ENCODE data around the gene AHR.

The AHR gene

DNA sequence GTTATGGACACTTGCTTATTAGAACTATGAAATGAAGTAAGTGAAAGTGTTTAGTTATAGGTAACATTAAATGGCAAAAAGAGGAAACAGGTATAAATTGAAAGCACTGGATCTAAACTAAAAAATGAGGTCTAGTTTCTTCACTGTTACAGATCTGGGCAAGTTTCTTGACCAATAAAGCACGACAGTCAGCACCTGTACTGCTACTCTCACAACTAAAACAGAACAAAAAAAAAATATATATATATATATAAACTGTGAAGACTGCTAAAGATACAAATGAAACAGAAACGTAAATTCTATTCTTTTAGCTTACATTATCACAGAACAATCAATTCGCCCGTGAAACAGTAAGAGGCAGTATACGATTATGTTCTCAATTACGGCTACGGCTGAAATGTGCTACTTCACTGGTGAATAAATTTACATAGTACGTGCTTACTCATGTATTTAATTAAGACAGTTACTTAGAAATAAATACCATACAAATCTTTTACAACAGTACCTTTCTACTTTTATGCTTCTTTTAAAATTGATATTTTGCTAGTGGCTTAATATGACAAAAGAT, 4.2 kb downstream of the AHR start:
- no peaks in the 10 kb centered on the region for H3K27me3 ChIP-seq (replicated peaks in 2 of 5; ENCODE audit: control insufficient read depth in 4 of 5, insufficient read depth in 5 of 5, low read length in 4 of 5)
- CTCF ChIA-PET = interaction anchor here (0.6 to 2.9 kb wide), 25 partner anchors 10 to 430 kb away, joined by 3 to 19 read pairs (median 3); no protein-coding TSS in a partner anchor
- H3K4me1 ChIP-seq (ENCODE audit: control extremely low read depth in 1 of 4, control insufficient read depth in 4 of 4, insufficient read depth in 4 of 4, low read length in 3 of 4) = peaks cover 35 to 60% (median 45%) of the 10 kb centered on the region in 4 experiments
- peaks cover 0 to 2% (median 0%) of the 10 kb centered on the region in 4 experiments for H3K36me3 ChIP-seq (ENCODE audit: control insufficient read depth in 4 of 4, insufficient read depth in 4 of 4, low read length in 3 of 4)
- POLR2A ChIA-PET = no interaction called here
- peak overlapping the region in 1 of 2 experiments; percentile 51 for H3K27ac ChIP-seq (ENCODE audit: insufficient read depth in 1 of 2, low read depth in 1 of 2, low read length in 2 of 2, poor library complexity in 1 of 2, severe bottlenecking in 2 of 2)
- peak overlapping the region in 5 of 7 experiments; percentile 12 to 87 (median 47) for H3K4me3 ChIP-seq (ENCODE audit: control insufficient read depth in 1 of 7, extremely low read depth in 1 of 7, insufficient read depth in 4 of 7, low read depth in 2 of 7, low read length in 6 of 7)
- no CpG with 5 or more reads among the region's 8 CpGs for WGBS (ENCODE audit: insufficient coverage)
- peak; percentile 61 to 86 (median 81) for DNase-seq
- H3K9me3 ChIP-seq (ENCODE audit: control extremely low read depth in 1 of 5, control insufficient read depth in 4 of 5, insufficient read depth in 2 of 5, low read depth in 1 of 5, low read length in 4 of 5) = no peaks in the 10 kb centered on the region

DNA sequence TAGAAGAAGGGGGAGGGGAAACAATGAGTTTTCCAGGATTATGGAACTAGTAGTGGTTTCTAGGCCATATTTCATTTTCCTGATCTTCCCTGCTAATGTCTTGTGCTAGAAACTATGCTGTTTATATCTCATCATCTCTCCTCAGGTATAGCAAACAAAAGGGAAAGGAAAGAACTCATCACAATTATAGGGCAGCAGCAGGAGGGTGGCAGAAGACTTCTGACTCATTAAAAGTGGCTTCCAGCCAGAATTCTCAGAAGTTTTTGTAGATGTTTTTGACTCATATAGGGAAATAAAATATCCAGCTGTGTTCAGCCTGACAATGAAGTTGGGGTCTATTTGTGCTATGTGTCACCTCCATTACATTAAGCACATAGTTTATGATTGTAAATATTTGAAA, 6.5 kb downstream of the AHR start:
- Histone ChIP-seq H3K27me3 (replicated peaks in 2 of 5; ENCODE audit: control insufficient read depth in 4 of 5, insufficient read depth in 5 of 5, low read length in 4 of 5) (no peaks in the 10 kb centered on the region), H3K27ac (ENCODE audit: insufficient read depth in 1 of 2, low read depth in 1 of 2, low read length in 2 of 2, poor library complexity in 1 of 2, severe bottlenecking in 2 of 2) (peak overlapping the region in 1 of 2 experiments; percentile 44), H3K9me3 (ENCODE audit: control extremely low read depth in 1 of 5, control insufficient read depth in 4 of 5, insufficient read depth in 2 of 5, low read depth in 1 of 5, low read length in 4 of 5) (no peaks in the 10 kb centered on the region), H3K4me1 (ENCODE audit: control extremely low read depth in 1 of 4, control insufficient read depth in 4 of 4, insufficient read depth in 4 of 4, low read length in 3 of 4) (peaks cover 24 to 55% (median 41%) of the 10 kb centered on the region in 4 experiments), H3K36me3 (ENCODE audit: control insufficient read depth in 4 of 4, insufficient read depth in 4 of 4, low read length in 3 of 4) (peaks cover 0 to 3% (median under 1%) of the 10 kb centered on the region in 4 experiments), H3K4me3 (ENCODE audit: control insufficient read depth in 1 of 7, extremely low read depth in 1 of 7, insufficient read depth in 4 of 7, low read depth in 2 of 7, low read length in 6 of 7) (peak overlapping the region in 2 of 7 experiments; percentile 32 to 33)
- POLR2A ChIA-PET = no interaction called here
- CTCF ChIA-PET = interaction anchor here (0.9 to 1.8 kb wide), 7 partner anchors 227 to 378 kb away, joined by 3 to 5 read pairs (median 3); no protein-coding TSS in a partner anchor
- peak; percentile 78 to 95 (median 94) for DNase-seq

DNA sequence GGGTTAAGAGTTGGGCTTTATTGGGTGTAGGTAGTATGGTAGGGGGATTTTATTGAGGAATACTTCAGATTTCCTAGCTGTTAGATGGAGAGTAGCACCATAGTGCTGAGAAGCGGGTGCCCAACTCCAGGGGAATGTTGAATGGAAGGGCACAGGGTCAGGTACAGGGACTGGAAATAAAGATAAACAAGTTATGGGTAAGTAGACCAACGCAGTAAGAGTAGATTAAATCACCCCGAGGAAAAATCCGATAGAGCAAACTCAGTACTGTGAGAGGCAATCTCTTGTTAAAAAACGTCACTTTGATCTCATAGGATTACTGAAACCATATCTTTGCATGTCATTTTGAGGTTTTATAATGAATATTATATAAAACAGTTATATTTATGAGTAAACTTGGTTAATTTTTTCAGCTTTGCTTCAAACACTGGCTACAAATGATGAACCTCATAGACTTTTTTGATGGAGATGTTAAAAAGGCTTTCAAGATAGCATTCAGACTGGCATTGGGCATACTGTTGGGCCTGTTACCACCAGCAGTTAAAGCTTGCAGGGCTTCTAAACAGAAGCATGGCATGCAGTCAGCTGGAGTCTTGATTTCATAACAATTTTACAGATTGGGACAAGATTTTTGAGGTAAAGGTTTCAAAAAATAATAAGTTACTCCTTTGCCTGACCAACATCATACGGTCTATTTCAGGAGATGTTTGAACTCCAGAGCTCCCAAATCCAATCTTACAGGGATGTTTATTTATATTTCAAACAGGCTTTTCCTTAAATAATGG, 7.1 kb downstream of the AHR start:
- Histone ChIP-seq H3K4me1 (ENCODE audit: control extremely low read depth in 1 of 4, control insufficient read depth in 4 of 4, insufficient read depth in 4 of 4, low read length in 3 of 4) (peaks cover 24 to 55% (median 39%) of the 10 kb centered on the region in 4 experiments), H3K27me3 (replicated peaks in 2 of 5; ENCODE audit: control insufficient read depth in 4 of 5, insufficient read depth in 5 of 5, low read length in 4 of 5) (no peaks in the 10 kb centered on the region), H3K27ac (ENCODE audit: insufficient read depth in 1 of 2, low read depth in 1 of 2, low read length in 2 of 2, poor library complexity in 1 of 2, severe bottlenecking in 2 of 2) (peak overlapping the region in 1 of 2 experiments; percentile 44), H3K9me3 (ENCODE audit: control extremely low read depth in 1 of 5, control insufficient read depth in 4 of 5, insufficient read depth in 2 of 5, low read depth in 1 of 5, low read length in 4 of 5) (no peaks in the 10 kb centered on the region), H3K4me3 (ENCODE audit: control insufficient read depth in 1 of 7, extremely low read depth in 1 of 7, insufficient read depth in 4 of 7, low read depth in 2 of 7, low read length in 6 of 7) (peak overlapping the region in 1 of 7 experiments; percentile 32), H3K36me3 (ENCODE audit: control insufficient read depth in 4 of 4, insufficient read depth in 4 of 4, low read length in 3 of 4) (peaks cover 0 to 4% (median 2%) of the 10 kb centered on the region in 4 experiments)
- DNase-seq = no peak
- ChIA-PET POLR2A (no interaction called here), CTCF (interaction anchor here (0.8 to 1.8 kb wide), 7 partner anchors 226 to 378 kb away, joined by 3 to 5 read pairs (median 4); no protein-coding TSS in a partner anchor)
- WGBS (ENCODE audit: insufficient coverage) = no CpG with 5 or more reads among the region's 6 CpGs

DNA sequence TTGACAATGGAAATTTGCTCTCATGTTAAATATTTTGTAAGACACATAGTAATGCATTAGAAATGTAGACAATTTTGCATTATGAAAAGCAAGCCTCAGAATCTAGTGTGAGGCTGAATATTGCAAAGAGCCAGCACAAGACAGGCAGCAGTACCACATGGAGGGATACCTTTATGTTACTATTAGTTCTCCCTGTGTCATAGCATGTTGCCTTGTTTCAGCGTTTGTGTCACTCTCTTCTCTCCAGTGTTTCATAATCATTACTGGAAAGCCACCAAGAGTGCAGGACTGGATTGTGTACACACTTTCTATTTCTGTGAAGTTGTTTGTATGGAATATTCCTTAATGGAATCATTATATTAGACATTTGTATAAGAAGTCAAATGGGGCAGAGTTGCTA, 8.5 kb downstream of the AHR start:
- no peaks in the 10 kb centered on the region for H3K27me3 ChIP-seq (replicated peaks in 2 of 5; ENCODE audit: control insufficient read depth in 4 of 5, insufficient read depth in 5 of 5, low read length in 4 of 5)
- DNase-seq = no peak
- no peak overlapping the region for H3K4me3 ChIP-seq (ENCODE audit: control insufficient read depth in 1 of 7, extremely low read depth in 1 of 7, insufficient read depth in 4 of 7, low read depth in 2 of 7, low read length in 6 of 7)
- no CpG with 5 or more reads among the region's 1 CpG for WGBS (ENCODE audit: insufficient coverage)
- no peaks in the 10 kb centered on the region for H3K9me3 ChIP-seq (ENCODE audit: control extremely low read depth in 1 of 5, control insufficient read depth in 4 of 5, insufficient read depth in 2 of 5, low read depth in 1 of 5, low read length in 4 of 5)
- ChIA-PET POLR2A (interaction anchor here (0.6 kb wide), 1 partner anchor 1302 kb away, joined by 3 read pairs; no protein-coding TSS in a partner anchor), CTCF (interaction anchor here (0.6 to 2.6 kb wide), 5 partner anchors 8 to 377 kb away, joined by 3 to 11 read pairs (median 4); partner anchors contain the start of gene AHR)
- H3K36me3 ChIP-seq (ENCODE audit: control insufficient read depth in 4 of 4, insufficient read depth in 4 of 4, low read length in 3 of 4) = peaks cover 2 to 17% (median 10%) of the 10 kb centered on the region in 4 experiments
- no peak overlapping the region for H3K27ac ChIP-seq (ENCODE audit: insufficient read depth in 1 of 2, low read depth in 1 of 2, low read length in 2 of 2, poor library complexity in 1 of 2, severe bottlenecking in 2 of 2)
- peaks cover 22 to 45% (median 31%) of the 10 kb centered on the region in 4 experiments for H3K4me1 ChIP-seq (ENCODE audit: control extremely low read depth in 1 of 4, control insufficient read depth in 4 of 4, insufficient read depth in 4 of 4, low read length in 3 of 4)

DNA sequence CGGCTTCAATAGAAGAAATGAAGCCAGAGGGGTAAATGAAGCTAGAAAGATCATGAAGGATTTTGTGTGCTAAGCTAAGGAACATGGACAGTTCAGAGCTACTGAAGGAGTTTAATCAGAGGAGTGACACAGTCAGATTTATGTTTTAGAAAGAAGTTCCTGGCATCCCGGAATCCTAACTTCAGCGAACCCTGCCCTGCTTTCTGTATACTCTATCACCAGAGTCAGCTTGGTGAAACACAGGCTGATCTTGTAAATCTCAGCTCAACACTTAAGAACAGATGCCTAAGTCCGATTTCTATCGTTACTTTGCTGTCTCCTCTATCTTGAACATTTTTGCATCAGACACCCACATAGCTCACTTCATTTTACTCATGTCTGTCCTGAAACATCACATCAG, 9.1 kb downstream of the AHR start:
- WGBS (ENCODE audit: insufficient coverage) = 100% methylated on average over 4 of the region's 5 CpGs
- CTCF ChIA-PET = interaction anchor here (0.6 to 2.6 kb wide), 6 partner anchors 9 to 74 kb away, joined by 3 to 11 read pairs (median 4); partner anchors contain the start of gene AHR
- H3K4me3 ChIP-seq (ENCODE audit: control insufficient read depth in 1 of 7, extremely low read depth in 1 of 7, insufficient read depth in 4 of 7, low read depth in 2 of 7, low read length in 6 of 7) = no peak overlapping the region

DNA sequence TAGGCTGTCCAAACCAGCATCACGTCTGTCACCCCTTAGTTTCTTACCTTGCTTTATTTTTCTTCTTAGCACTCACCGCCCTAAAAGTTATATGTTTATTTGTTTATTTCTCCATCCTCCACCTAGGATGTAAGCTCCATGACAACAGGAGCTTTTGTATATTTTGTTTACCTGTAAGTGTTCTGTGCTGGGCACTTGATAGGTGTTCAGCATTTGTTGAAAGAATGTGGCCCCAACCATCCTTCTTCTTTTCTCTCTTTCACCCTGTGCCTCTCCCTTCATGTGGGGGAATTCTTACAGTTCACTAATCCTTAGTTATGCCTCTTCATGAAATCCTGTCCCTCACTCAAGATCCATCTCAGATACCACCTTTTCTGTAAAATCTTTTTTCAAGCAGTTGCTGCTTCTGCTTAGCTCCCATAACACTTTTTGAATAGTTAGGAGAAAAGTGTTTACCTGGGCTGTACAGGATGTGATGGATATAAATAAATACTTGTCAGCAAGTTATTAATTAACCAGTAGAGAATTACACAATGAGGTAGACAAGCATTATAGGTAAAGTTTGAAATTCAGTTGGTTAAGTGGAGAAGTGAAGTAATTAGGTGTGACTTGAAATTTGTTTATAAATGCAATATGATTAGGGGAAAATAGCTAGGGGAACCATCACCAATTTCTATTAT, 9.7 kb downstream of the AHR start:
- Histone ChIP-seq H3K9me3 (ENCODE audit: control extremely low read depth in 1 of 5, control insufficient read depth in 4 of 5, insufficient read depth in 2 of 5, low read depth in 1 of 5, low read length in 4 of 5) (no peaks in the 10 kb centered on the region), H3K27me3 (replicated peaks in 2 of 5; ENCODE audit: control insufficient read depth in 4 of 5, insufficient read depth in 5 of 5, low read length in 4 of 5) (no peaks in the 10 kb centered on the region), H3K27ac (ENCODE audit: insufficient read depth in 1 of 2, low read depth in 1 of 2, low read length in 2 of 2, poor library complexity in 1 of 2, severe bottlenecking in 2 of 2) (no peak overlapping the region), H3K36me3 (ENCODE audit: control insufficient read depth in 4 of 4, insufficient read depth in 4 of 4, low read length in 3 of 4) (peaks cover 2 to 24% (median 13%) of the 10 kb centered on the region in 4 experiments), H3K4me1 (ENCODE audit: control extremely low read depth in 1 of 4, control insufficient read depth in 4 of 4, insufficient read depth in 4 of 4, low read length in 3 of 4) (peaks cover 14 to 42% (median 26%) of the 10 kb centered on the region in 4 experiments), H3K4me3 (ENCODE audit: control insufficient read depth in 1 of 7, extremely low read depth in 1 of 7, insufficient read depth in 4 of 7, low read depth in 2 of 7, low read length in 6 of 7) (no peak overlapping the region)
- ChIA-PET CTCF (interaction anchor here (0.7 to 2.6 kb wide), 7 partner anchors 9 to 327 kb away, joined by 3 to 11 read pairs (median 4); partner anchors contain the start of gene AHR), POLR2A (interaction anchor here (0.5 to 0.6 kb wide), 2 partner anchors 211 to 274 kb away, joined by 3 to 5 read pairs; no protein-coding TSS in a partner anchor)
- no peak for DNase-seq
- no CpG with 5 or more reads among the region's 2 CpGs for WGBS (ENCODE audit: insufficient coverage)

More for the DNA sequence above, 9.1 kb downstream of the AHR start:
- no peak for DNase-seq
- POLR2A ChIA-PET = interaction anchor here (0.5 to 0.6 kb wide), 2 partner anchors 273 to 1301 kb away, joined by 3 read pairs; no protein-coding TSS in a partner anchor
- no peaks in the 10 kb centered on the region for H3K27me3 ChIP-seq (replicated peaks in 2 of 5; ENCODE audit: control insufficient read depth in 4 of 5, insufficient read depth in 5 of 5, low read length in 4 of 5)
- peaks cover 17 to 44% (median 29%) of the 10 kb centered on the region in 4 experiments for H3K4me1 ChIP-seq (ENCODE audit: control extremely low read depth in 1 of 4, control insufficient read depth in 4 of 4, insufficient read depth in 4 of 4, low read length in 3 of 4)
- H3K27ac ChIP-seq (ENCODE audit: insufficient read depth in 1 of 2, low read depth in 1 of 2, low read length in 2 of 2, poor library complexity in 1 of 2, severe bottlenecking in 2 of 2) = no peak overlapping the region
- H3K9me3 ChIP-seq (ENCODE audit: control extremely low read depth in 1 of 5, control insufficient read depth in 4 of 5, insufficient read depth in 2 of 5, low read depth in 1 of 5, low read length in 4 of 5) = no peaks in the 10 kb centered on the region
- peaks cover 2 to 20% (median 11%) of the 10 kb centered on the region in 4 experiments for H3K36me3 ChIP-seq (ENCODE audit: control insufficient read depth in 4 of 4, insufficient read depth in 4 of 4, low read length in 3 of 4)
